Measurements from ENCODE around the gene STAT5A. TPM values are rescaled to one million over a fixed set of nuclear protein-coding genes. Genes with fewer than 3 reads are reported as not detected.

STAT5A gene
- total and polyA plus RNA-seq, 9 of the 15 experiments (the other 6 are each of a cell fraction or from before 2014, with no cell fraction given) = 79.9 to 415 (median 196) TPM

DNA sequence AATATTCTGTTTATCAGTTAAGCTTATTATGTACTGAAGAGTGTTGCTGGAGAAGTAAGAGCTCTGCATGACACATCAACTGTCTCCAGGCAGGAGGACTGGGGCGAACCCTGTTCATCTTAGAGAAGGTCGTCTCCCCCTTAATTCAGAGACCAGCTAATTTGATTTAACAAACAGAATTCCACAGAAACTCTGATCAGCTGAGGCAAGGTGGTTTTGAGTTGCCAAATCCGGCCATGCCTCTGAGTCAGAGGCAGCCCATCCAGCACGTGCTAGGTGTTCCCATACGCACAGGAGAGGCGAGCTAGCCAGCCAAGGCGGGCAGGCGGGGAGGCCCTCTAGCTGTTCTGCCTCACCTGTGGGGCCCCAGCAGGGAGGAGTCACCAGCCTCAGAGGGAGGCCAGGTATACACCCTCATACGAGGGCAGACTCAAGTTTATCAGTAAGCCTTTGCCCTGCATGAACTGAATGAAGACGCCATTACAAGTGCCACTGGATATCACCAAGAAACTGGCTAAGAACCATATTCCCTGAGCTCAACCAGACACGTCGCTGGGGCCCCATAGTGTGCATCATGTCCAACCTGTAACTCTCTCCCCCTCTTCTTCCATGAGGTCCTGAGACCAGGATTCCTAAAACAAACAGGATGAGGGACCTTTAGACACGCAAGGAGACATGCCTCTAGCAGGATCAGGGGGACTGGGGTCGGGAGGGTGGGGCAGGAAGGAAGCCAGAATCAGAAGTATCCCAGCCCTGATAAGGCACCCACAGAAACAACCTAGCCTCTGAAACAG, 25.7 kb downstream of the STAT5A start (continued):
- TF ChIP-seq, protein P1, sequence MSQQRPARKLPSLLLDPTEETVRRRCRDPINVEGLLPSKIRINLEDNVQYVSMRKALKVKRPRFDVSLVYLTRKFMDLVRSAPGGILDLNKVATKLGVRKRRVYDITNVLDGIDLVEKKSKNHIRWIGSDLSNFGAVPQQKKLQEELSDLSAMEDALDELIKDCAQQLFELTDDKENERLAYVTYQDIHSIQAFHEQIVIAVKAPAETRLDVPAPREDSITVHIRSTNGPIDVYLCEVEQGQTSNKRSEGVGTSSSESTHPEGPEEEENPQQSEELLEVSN (IDR thresholded peaks at IDR 0.05; ENCODE audit: borderline replicate concordance in 1 of 2, extremely low read depth in 1 of 2, insufficient read depth in 1 of 2, insufficient read length in 1 of 2, low read depth in 1 of 2, low read length in 1 of 2, poor library complexity in 1 of 2, severe bottlenecking in 1 of 2) = peak; percentile 25 to 36
- TF ChIP-seq SLC30A9 (CRISPR knock-in tag; IDR thresholded peaks at IDR 0.05) (no peak), ESRRB (CRISPR knock-in tag; IDR thresholded peaks at IDR 0.05; ENCODE audit: borderline replicate concordance) (no peak), TFAP4 (CRISPR knock-in tag; IDR thresholded peaks at IDR 0.05; ENCODE audit: borderline replicate concordance) (peak; percentile 66; the same call in 1 of the 2 replicates), MTF1 (CRISPR knock-in tag; IDR thresholded peaks at IDR 0.05; ENCODE audit: borderline replicate concordance) (no peak), GATAD2A (IDR thresholded peaks at IDR 0.05) (no peak), NR4A1 (CRISPR knock-in tag; IDR thresholded peaks at IDR 0.05) (peak; percentile 70; the same call in 1 of the 2 replicates), NR4A1 (tag; IDR thresholded peaks at IDR 0.05) (peak; percentile 96), ZKSCAN8 (CRISPR knock-in tag; IDR thresholded peaks at IDR 0.05) (peak; percentile 69; the same call in 1 of the 2 replicates), CBX5 (IDR thresholded peaks at IDR 0.05; ENCODE audit: borderline replicate concordance, low read depth) (no peak), ESRRA (IDR thresholded peaks at IDR 0.05; ENCODE audit: borderline replicate concordance, low read depth) (no peak), MYC (IDR thresholded peaks at IDR 0.05; ENCODE audit: low read depth, low read length) (0 out of 2 replicates have a peak, but pooled peaks have one; percentile 33), MYC (CRISPR knock-in tag; IDR thresholded peaks at IDR 0.05; ENCODE audit: borderline replicate concordance, low read depth) (peak; percentile 25; the same call in 1 of the 2 replicates), ZNF668 (CRISPR knock-in tag; IDR thresholded peaks at IDR 0.05) (peak; percentile 70; the same call in 1 of the 2 replicates), CBFA2T2 (conservative IDR thresholded peaks at IDR 0.05) (no peak), KDM4B (IDR thresholded peaks at IDR 0.05; ENCODE audit: borderline replicate concordance in 2 of 2, low read depth in 1 of 2) (no peak), ZNF507 (tag; conservative IDR thresholded peaks at IDR 0.05) (no peak), ZBTB2 (IDR thresholded peaks at IDR 0.05) (no peak), GABPA (tag; conservative IDR thresholded peaks at IDR 0.05; ENCODE audit: low read depth) (peak; percentile 58), STAT5A (IDR thresholded peaks at IDR 0.05; ENCODE audit: borderline replicate concordance, low read length) (no peak)
- TF ChIP-seq, protein P2, sequence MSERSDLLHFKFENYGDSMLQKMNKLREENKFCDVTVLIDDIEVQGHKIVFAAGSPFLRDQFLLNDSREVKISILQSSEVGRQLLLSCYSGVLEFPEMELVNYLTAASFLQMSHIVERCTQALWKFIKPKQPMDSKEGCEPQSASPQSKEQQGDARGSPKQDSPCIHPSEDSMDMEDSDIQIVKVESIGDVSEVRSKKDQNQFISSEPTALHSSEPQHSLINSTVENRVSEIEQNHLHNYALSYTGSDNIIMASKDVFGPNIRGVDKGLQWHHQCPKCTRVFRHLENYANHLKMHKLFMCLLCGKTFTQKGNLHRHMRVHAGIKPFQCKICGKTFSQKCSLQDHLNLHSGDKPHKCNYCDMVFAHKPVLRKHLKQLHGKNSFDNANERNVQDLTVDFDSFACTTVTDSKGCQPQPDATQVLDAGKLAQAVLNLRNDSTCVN (CRISPR knock-in tag; IDR thresholded peaks at IDR 0.05) = no peak
- TF ChIP-seq, protein P3, sequence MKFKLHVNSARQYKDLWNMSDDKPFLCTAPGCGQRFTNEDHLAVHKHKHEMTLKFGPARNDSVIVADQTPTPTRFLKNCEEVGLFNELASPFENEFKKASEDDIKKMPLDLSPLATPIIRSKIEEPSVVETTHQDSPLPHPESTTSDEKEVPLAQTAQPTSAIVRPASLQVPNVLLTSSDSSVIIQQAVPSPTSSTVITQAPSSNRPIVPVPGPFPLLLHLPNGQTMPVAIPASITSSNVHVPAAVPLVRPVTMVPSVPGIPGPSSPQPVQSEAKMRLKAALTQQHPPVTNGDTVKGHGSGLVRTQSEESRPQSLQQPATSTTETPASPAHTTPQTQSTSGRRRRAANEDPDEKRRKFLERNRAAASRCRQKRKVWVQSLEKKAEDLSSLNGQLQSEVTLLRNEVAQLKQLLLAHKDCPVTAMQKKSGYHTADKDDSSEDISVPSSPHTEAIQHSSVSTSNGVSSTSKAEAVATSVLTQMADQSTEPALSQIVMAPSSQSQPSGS (CRISPR knock-in tag; IDR thresholded peaks at IDR 0.05) = no peak

All from K562 (cell line).